Neural cell (in vitro differentiated cells): ENCODE results near the gene APBA2.

Source experiments
- CTCF ChIP-seq: fragments of 450-650 bp; IDR thresholded peaks from 2 replicates; pipeline ENCODE4 v1.5.1; 2014; ENCODE audit warnings: antibody characterized with exemption, mild to moderate bottlenecking, moderate library complexity; ENCODE audit not compliant: poor library complexity, severe bottlenecking
- EP300 ChIP-seq: fragments of 450-650 bp; conservative IDR thresholded peaks from 2 replicates; pipeline ENCODE4 v1.6.1; 2014; ENCODE audit warnings: antibody characterized with exemption, mild to moderate bottlenecking, moderate library complexity; ENCODE audit not compliant: poor library complexity, severe bottlenecking
- EZH2 ChIP-seq: fragments of 200-600, 300-800 bp; shearing (Covaris generic), sonication (generic); IDR thresholded peaks from 2 replicates; pipeline ENCODE4 v1.6.1; 2014; ENCODE audit warnings: antibody characterized with exemption, low read length, borderline replicate concordance, mild to moderate bottlenecking; ENCODE audit not compliant: insufficient read depth, poor library complexity, severe bottlenecking
- POLR2AphosphoS5 ChIP-seq: IDR thresholded peaks from 2 replicates; pipeline ENCODE4 v1.6.1; 2012
- RAD21 ChIP-seq: fragments of 450-650 bp; conservative IDR thresholded peaks from 2 replicates; pipeline ENCODE4 v1.6.1; 2014; ENCODE audit warnings: antibody characterized with exemption, mild to moderate bottlenecking, moderate library complexity
- REST ChIP-seq: IDR thresholded peaks from 2 replicates; pipeline ENCODE4 v1.6.1; 2012; ENCODE audit warnings: borderline replicate concordance
- TAF1 ChIP-seq: IDR thresholded peaks from 2 replicates; pipeline ENCODE4 v1.6.1; 2012; ENCODE audit warnings: low read depth

- TF ChIP-seq TAF1, result no peak
- no peak for TF ChIP-seq CTCF
- TF ChIP-seq EP300, result no peak
- no peak for TF ChIP-seq POLR2AphosphoS5
- no peak for TF ChIP-seq REST
- no peak for TF ChIP-seq RAD21
- no peak for TF ChIP-seq EZH2
Measured at GRCh38 chr15:29029651-29030195, 143.9 kb downstream of the APBA2 start.
